Heart left ventricle (tissue), 16 donors: ENCODE data around the gene ST6GALNAC5. TPM values are rescaled to one million over a fixed set of nuclear protein-coding genes. Genes with fewer than 3 reads are reported as not detected.

ENCODE experiments used
- ATAC-seq, 4 donors: fragments of 200-7000 bp; cut with Tn5 transposase; one replicate each; pipeline ENCODE4 v1.9.1; 2020 to 2022; ENCODE audit warnings: moderate library complexity in 4 of 4, mild to moderate bottlenecking in 3 of 4, moderate number of reproducible peaks in 1 of 4
- DNase-seq, 5 donors: peaks; one replicate each; pipeline ENCODE4 v3.0.0-alpha.2; 2020
- H3K27ac ChIP-seq, 12 donors: fragments of 200-600 bp; sonication (generic) in 4 of 12; one replicate each; pipeline versions ENCODE4 v1.5.0 to v1.8.0; 2016 to 2022; ENCODE audit warnings: mild to moderate bottlenecking in 2 of 12
- H3K27me3 ChIP-seq, 9 donors: fragments of 200-600 bp; sonication (generic) in 2 of 9; one replicate each; pipeline versions ENCODE4 v1.5.1 to v1.8.0; 2016 to 2022; ENCODE audit warnings: mild to moderate bottlenecking in 3 of 9
- H3K36me3 ChIP-seq, 9 donors: fragments of 200-600 bp; sonication (generic) in 2 of 9; one replicate each; pipeline versions ENCODE4 v1.5.0 to v1.8.0; 2018 to 2022; ENCODE audit warnings: mild to moderate bottlenecking in 2 of 9
- H3K4me1 ChIP-seq, 12 donors: fragments of 200-600 bp; sonication (generic) in 4 of 12; one replicate each; pipeline versions ENCODE4 v1.5.0 to v1.8.0; 2016 to 2022; ENCODE audit warnings: mild to moderate bottlenecking in 3 of 12
- H3K4me3 ChIP-seq, 12 donors: fragments of 200-600 bp; sonication (generic) in 4 of 12; one replicate each; pipeline versions ENCODE4 v1.5.0 to v1.8.0; 2017 to 2022; ENCODE audit warnings: mild to moderate bottlenecking in 9 of 12, moderate library complexity in 4 of 12
- H3K9me3 ChIP-seq, 12 donors: fragments of 200-600 bp; sonication (generic) in 4 of 12; one replicate each; pipeline versions ENCODE4 v1.5.0 to v1.8.0; 2016 to 2022; ENCODE audit warnings: mild to moderate bottlenecking in 1 of 12
- CTCF ChIP-seq, 12 donors: fragments of 200-600 bp; sonication (generic) in 4 of 12; IDR thresholded peaks; one replicate each; pipeline versions ENCODE4 v1.5.0 to v1.8.0; 2018 to 2022; ENCODE audit warnings: antibody characterized with exemption in 12 of 12, mild to moderate bottlenecking in 5 of 12
- POLR2A ChIP-seq, 2 donors: fragments of 450-650 bp; IDR thresholded peaks; one replicate each; pipeline ENCODE4 v1.6.1; 2017; ENCODE audit warnings: antibody characterized with exemption in 2 of 2, mild to moderate bottlenecking in 2 of 2, moderate library complexity in 2 of 2
- WGBS, 4 donors: extraction: QIAGEN DNeasy Blood & Tissue Kit in 2 of 4; methylation state at CpG; one replicate each; pipeline versions ENCODE4 v1.1.5 to v1.1.7; 2013 to 2018; 5-methylcytosine and 5-hydroxymethylcytosine counted together
- intact Hi-C, 10 donors: fragments of 100-400 bp; cut with DNase I; formaldehyde crosslinking; loops; one replicate each; pipeline versions ENCODE4 v1.11.1 to v1.14.2; 2022
- polyA plus RNA-seq, 2 donors: library from polyadenylated mRNA; stranded (reverse); fragments of 200-250 nt; gene quantifications; one replicate each; pipeline ENCODE4 v1.2.3, GENCODE V29; 2013
- total RNA-seq, 9 donors: library from RNA; depleted of rRNA in 2 of 9; stranded (reverse); fragments of >200 nt in 2 of 9; fragmentation: NEBNext Ultra II Directional in 3 of 9; extraction: Animal tissue kit (Norgen Biotek cat#: 25700) in 3 of 9; gene quantifications; one replicate each; pipeline versions ENCODE4 v1.1.0 to v1.2.4, GENCODE V29; 2016 to 2023
- donor health status: ischemic (EF 13 %, LVEDD 7.1; RV severe dilation, severe dysfunction).
- donor health status: healthy with polysubstance abuse.
- donor health status: DM: no; HTN: yes; CAD: no.
- donor health status: DM: no; HTN: no; CAD: no.
- donor health status: ischemic (EF 25% LVEDD 6.9; RV normal size, moderate dysfunction).
- donor health status: ischemic (EF 25% LVEDD 5.7; RV mildly dilated, moderate dysfunction).
- donor health status: healthy.
- donor health status: DM: yes; HTN: yes; CAD: no.
- donor health status: ischemic (EF 35%, LVEDD 5.7; RV mildly dilated, moderate dysfunction).
- donor health status: nonischemic (EF 11% LVEDD 7.7; RV severe dilation, severe dysfunction).
- donor health status: DM: yes; HTN: yes; CAD: no.
- donor health status: PGD.
- donor health status: ischemic (EF 29% LVEDD 5.4; RV normal size, mild dysfunction).
- donor health status: nonischemic (EF 23%, LVEDD 6.1; RV moderate dilation, normal function).

ST6GALNAC5 gene
- total and polyA plus RNA-seq, 11 donors: 0.14 to 0.83 (median 0.45) TPM; not detected in 2

GRCh38 chr1:76989976-76990375 is 122.7 kb downstream of the ST6GALNAC5 start:
- intact Hi-C loops: no loop called here
- TF ChIP-seq CTCF (IDR thresholded peaks at IDR 0.05): no peak
- no peak for TF ChIP-seq POLR2A (IDR thresholded peaks at IDR 0.05)
- H3K27me3 ChIP-seq: peaks cover 0 to under 1% (median 0%) of the 10 kb centered on the region in 9 donors
- H3K36me3 ChIP-seq: no peaks in the 10 kb centered on the region
- peaks cover 0 to 10% (median 0%) of the 10 kb centered on the region in 12 donors for H3K9me3 ChIP-seq
- no peak overlapping the region for H3K27ac ChIP-seq
- no peak overlapping the region for H3K4me3 ChIP-seq
- WGBS, 4 donors: 78 to 86% (median 81%) methylated on average over 2 of the region's 2 CpGs
- no peaks in the 10 kb centered on the region for H3K4me1 ChIP-seq
- no peak for ATAC-seq
- no peak for DNase-seq

GRCh38 chr1:76993036-76993435 is 125.8 kb downstream of the ST6GALNAC5 start:
- WGBS, 4 donors: 91 to 100% (median 94%) methylated on average over 1 of the region's 1 CpG
- no peak overlapping the region for H3K4me3 ChIP-seq
- no peak overlapping the region for H3K27ac ChIP-seq
- DNase-seq (no peak), ATAC-seq (no peak)
- H3K27me3 ChIP-seq: peaks cover 0 to 5% (median 0%) of the 10 kb centered on the region in 9 donors
- TF ChIP-seq POLR2A (IDR thresholded peaks at IDR 0.05): no peak
- TF ChIP-seq CTCF (IDR thresholded peaks at IDR 0.05): no peak
- no peaks in the 10 kb centered on the region for H3K4me1 ChIP-seq
- intact Hi-C loops: no loop called here
- H3K9me3 ChIP-seq: no peaks in the 10 kb centered on the region
- no peaks in the 10 kb centered on the region for H3K36me3 ChIP-seq

GRCh38 chr1:76998582-76999223 is 131.4 kb downstream of the ST6GALNAC5 start:
- Histone ChIP-seq H3K4me3 (no peak overlapping the region), H3K9me3 (no peaks in the 10 kb centered on the region), H3K27ac (no peak overlapping the region), H3K27me3 (peaks cover 0 to 5% (median 0%) of the 10 kb centered on the region in 9 donors), H3K4me1 (no peaks in the 10 kb centered on the region), H3K36me3 (no peaks in the 10 kb centered on the region)
- no peak for TF ChIP-seq CTCF (IDR thresholded peaks at IDR 0.05)
- no peak for TF ChIP-seq POLR2A (IDR thresholded peaks at IDR 0.05)
- ATAC-seq (no peak), DNase-seq (no peak)
- intact Hi-C loops: no loop called here
- WGBS, 4 donors: 79 to 87% (median 86%) methylated on average over 4 of the region's 4 CpGs

- TF ChIP-seq CTCF (IDR thresholded peaks at IDR 0.05): no peak
- no peak for TF ChIP-seq POLR2A (IDR thresholded peaks at IDR 0.05)
- H3K4me1 ChIP-seq: no peaks in the 10 kb centered on the region
- no peaks in the 10 kb centered on the region for H3K9me3 ChIP-seq
- H3K27ac ChIP-seq: no peak overlapping the region
- intact Hi-C loops: no loop called here
- no peak for DNase-seq
- no peaks in the 10 kb centered on the region for H3K27me3 ChIP-seq
- 79 to 93% (median 88%) methylated on average over 3 of the region's 3 CpGs for WGBS, 4 donors
- no peaks in the 10 kb centered on the region for H3K36me3 ChIP-seq
- no peak for ATAC-seq
- no peak overlapping the region for H3K4me3 ChIP-seq
Observed at GRCh38 chr1:77007675-77008074, 140.4 kb downstream of the ST6GALNAC5 start.
